ENCODE data around the gene SLC41A3. TPM values are rescaled to one million over a fixed set of nuclear protein-coding genes. Genes with fewer than 3 reads are reported as not detected.

Gene SLC41A3
- total RNA-seq, 4 donors from 2014 or later, result 36.1 to 54.8 (median 46.3) TPM

GRCh38 chr3:126102530-126102951, 18.6 kb upstream of the SLC41A3 start:
- Histone ChIP-seq H3K9me3 (peaks cover 0 to 2% (median 0%) of the 10 kb centered on the region in 4 donors), H3K27ac (peak overlapping the region in 3 of 4 donors; percentile 10 to 45 (median 28)), H3K36me3 (no peaks in the 10 kb centered on the region), H3K4me1 (peaks cover 0 to 13% (median 0%) of the 10 kb centered on the region in 4 donors), H3K4me3 (no peak overlapping the region), H3K27me3 (no peaks in the 10 kb centered on the region)
- TF ChIP-seq CTCF (IDR thresholded peaks at IDR 0.05) (no peak), EP300 (IDR thresholded peaks at IDR 0.05) (no peak), POLR2A (IDR thresholded peaks at IDR 0.05) (no peak)
- DNase-seq (ENCODE audit: low spot score in 2 of 2), result no peak
- 49 to 53% methylated on average over 5 of the region's 5 CpGs for WGBS, 2 donors

- no peaks in the 10 kb centered on the region for H3K27me3 ChIP-seq
- H3K4me3 ChIP-seq, result no peak overlapping the region
- peaks cover 0 to 7% (median 0%) of the 10 kb centered on the region in 4 donors for H3K9me3 ChIP-seq
- no peak for DNase-seq (ENCODE audit: low spot score in 2 of 2)
- 87 to 88% methylated on average over 8 of the region's 8 CpGs for WGBS, 2 donors
- H3K4me1 ChIP-seq, result peaks cover 0 to 13% (median 0%) of the 10 kb centered on the region in 4 donors
- no peak for TF ChIP-seq EP300 (IDR thresholded peaks at IDR 0.05)
- H3K36me3 ChIP-seq, result no peaks in the 10 kb centered on the region
- peak overlapping the region in 3 of 4 donors; percentile 26 to 45 (median 36) for H3K27ac ChIP-seq
These were observed 18.1 kb upstream of the SLC41A3 start for GRCh38 chr3:126102011-126102410.

GRCh38 chr3:126101521-126101982, 17.6 kb upstream of the SLC41A3 start:
- WGBS, 2 donors, result 74 to 85% methylated on average over 9 of the region's 10 CpGs
- no peak for DNase-seq (ENCODE audit: low spot score in 2 of 2)
- Histone ChIP-seq H3K4me3 (no peak overlapping the region), H3K36me3 (peaks cover 0 to under 1% (median 0%) of the 10 kb centered on the region in 3 donors), H3K4me1 (peaks cover 0 to 13% (median 0%) of the 10 kb centered on the region in 4 donors), H3K27ac (peak overlapping the region in 2 of 4 donors; percentile 26 to 36), H3K9me3 (peaks cover 0 to 12% (median 0%) of the 10 kb centered on the region in 4 donors), H3K27me3 (no peaks in the 10 kb centered on the region)
- TF ChIP-seq CTCF (IDR thresholded peaks at IDR 0.05), result no peak

GRCh38 chr3:126100634-126101301, 16.8 kb upstream of the SLC41A3 start:
- no peak for DNase-seq (ENCODE audit: low spot score in 2 of 2)
- Histone ChIP-seq H3K4me1 (peaks cover 0 to 13% (median 0%) of the 10 kb centered on the region in 4 donors), H3K9me3 (peaks cover 0 to 19% (median 0%) of the 10 kb centered on the region in 4 donors), H3K27me3 (no peaks in the 10 kb centered on the region), H3K36me3 (peaks cover 0 to 9% (median 0%) of the 10 kb centered on the region in 3 donors), H3K27ac (no peak overlapping the region), H3K4me3 (no peak overlapping the region)
- WGBS, 2 donors, result 72 to 80% methylated on average over 18 of the region's 18 CpGs
- no peak for TF ChIP-seq POLR2A (IDR thresholded peaks at IDR 0.05)
- no peak for TF ChIP-seq CTCF (IDR thresholded peaks at IDR 0.05)
- TF ChIP-seq EP300 (IDR thresholded peaks at IDR 0.05), result no peak

GRCh38 chr3:126100269-126100633, 16.3 kb upstream of the SLC41A3 start:
- DNase-seq (ENCODE audit: low spot score in 2 of 2), result no peak
- no peak overlapping the region for H3K27ac ChIP-seq

More at GRCh38 chr3:126100269-126100633, 16.3 kb upstream of the SLC41A3 start:
- Histone ChIP-seq H3K36me3 (peaks cover 0 to 13% (median 0%) of the 10 kb centered on the region in 3 donors), H3K4me1 (peaks cover 0 to 13% (median 0%) of the 10 kb centered on the region in 4 donors), H3K27me3 (no peaks in the 10 kb centered on the region), H3K9me3 (peaks cover 0 to 23% (median 0%) of the 10 kb centered on the region in 4 donors), H3K4me3 (no peak overlapping the region)
- TF ChIP-seq POLR2A (IDR thresholded peaks at IDR 0.05) (no peak), CTCF (IDR thresholded peaks at IDR 0.05) (no peak), EP300 (IDR thresholded peaks at IDR 0.05) (no peak)
- 81 to 83% methylated on average over 4 of the region's 4 CpGs for WGBS, 2 donors
